Epithelial cell of esophagus (primary cell): ENCODE results near the gene PYY.
"Not testable (repeated sequence)": the region's sequence is repeated elsewhere in the genome, so short reads cannot be mapped to it uniquely, and the experiment has no call there.

ENCODE experiments used
- DNase-seq: peaks from one replicate; pipeline ENCODE4 v3.0.0; 2010; ENCODE audit warnings: low read depth
- H3K4me3 ChIP-seq: 2 replicates; pipeline ENCODE4 v1.5.1; 2011; ENCODE audit warnings: mild to moderate bottlenecking, low read length, control low read depth
- CTCF ChIP-seq: IDR thresholded peaks from 2 replicates; pipeline ENCODE4 v1.5.1; 2011; ENCODE audit warnings: low read depth, mild to moderate bottlenecking, low read length, control low read depth, inconsistent platforms; ENCODE audit not compliant: insufficient read depth; ENCODE audit errors: missing control alignments

Gene PYY

GRCh38 chr17:43935204-43935925 lies 18.4 kb downstream of the PYY start:
- no peak for TF ChIP-seq CTCF
- DNase-seq: no peak
- H3K4me3 ChIP-seq: no peak overlapping the region

DNA sequence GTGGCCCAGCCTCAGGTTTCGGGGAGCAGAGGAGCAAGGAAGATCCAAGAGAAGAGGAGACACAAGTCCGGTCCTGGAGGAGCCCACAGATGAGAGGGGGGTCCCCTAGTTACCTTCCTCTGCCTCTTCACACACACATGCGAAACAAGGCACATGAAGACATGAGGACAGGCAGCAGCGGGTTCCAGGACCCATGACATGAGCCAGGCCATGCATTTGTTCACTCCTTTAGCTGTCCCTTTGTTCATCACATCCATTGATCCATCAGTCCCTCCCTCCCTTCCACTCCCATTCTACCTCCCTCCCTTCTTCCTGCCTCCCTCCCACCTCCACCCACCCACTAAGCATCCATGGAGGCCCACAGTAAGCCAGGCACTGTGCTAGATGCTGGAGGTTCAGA lies 20.8 kb downstream of the PYY start:
- DNase-seq: no peak
- TF ChIP-seq CTCF: no peak
- no peak overlapping the region for H3K4me3 ChIP-seq

DNA sequence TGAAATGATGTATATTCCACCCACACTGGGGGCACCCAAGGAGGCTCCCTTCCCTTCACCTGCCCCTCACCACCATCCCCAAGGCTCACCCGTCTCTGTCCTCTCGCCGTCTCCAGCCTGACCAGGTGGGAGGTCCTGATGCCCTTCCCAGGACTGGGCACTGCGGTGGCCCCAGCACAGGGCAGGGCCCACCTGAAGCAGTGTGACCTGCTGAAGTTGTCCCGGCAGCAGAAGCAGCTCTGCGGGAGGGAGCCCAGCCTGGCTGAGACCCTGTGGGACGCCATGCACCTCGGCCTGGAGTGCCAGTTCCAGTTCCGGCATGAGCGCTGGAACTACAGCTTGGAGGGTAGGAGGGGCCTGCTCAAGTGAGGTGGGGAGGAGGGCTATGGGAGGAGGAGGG lies 21.4 kb downstream of the PYY start:
- H3K4me3 ChIP-seq: no peak overlapping the region
- no peak for DNase-seq
- TF ChIP-seq CTCF: no peak

DNA sequence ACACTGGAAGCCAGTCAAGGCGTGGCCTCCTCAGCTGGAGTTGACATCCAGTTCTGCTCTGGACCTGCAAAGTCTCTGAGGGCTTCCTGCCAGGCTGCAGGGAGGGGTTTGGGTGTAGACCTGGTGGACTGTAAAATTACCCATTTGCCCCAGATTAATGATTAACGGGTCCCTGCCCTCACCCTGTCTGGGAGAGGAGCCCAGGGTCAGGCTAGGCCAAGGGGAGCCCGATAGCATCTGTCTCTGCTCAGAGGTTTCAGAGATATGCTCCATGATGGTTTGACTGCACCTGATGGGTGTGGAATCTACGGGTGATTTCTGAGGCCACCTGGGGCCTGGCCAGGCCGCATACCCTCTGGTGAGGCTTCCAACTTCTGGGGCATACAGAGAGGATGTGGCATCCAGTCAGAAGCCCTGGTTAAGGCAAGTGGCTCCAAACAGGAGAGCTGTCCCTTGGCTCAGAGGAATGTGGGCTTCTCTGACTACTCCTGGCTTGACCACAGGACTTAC lies 22.6 kb downstream of the PYY start:
- no peak for TF ChIP-seq CTCF
- no peak overlapping the region for H3K4me3 ChIP-seq
- no peak for DNase-seq

GRCh38 chr17:43928609-43929008 lies 25.1 kb downstream of the PYY start:
- no peak for TF ChIP-seq CTCF
- DNase-seq: no peak
- no peak overlapping the region for H3K4me3 ChIP-seq

GRCh38 chr17:43927929-43928328 lies 25.8 kb downstream of the PYY start:
- not testable (repeated sequence) for DNase-seq, H3K4me3 ChIP-seq

DNA sequence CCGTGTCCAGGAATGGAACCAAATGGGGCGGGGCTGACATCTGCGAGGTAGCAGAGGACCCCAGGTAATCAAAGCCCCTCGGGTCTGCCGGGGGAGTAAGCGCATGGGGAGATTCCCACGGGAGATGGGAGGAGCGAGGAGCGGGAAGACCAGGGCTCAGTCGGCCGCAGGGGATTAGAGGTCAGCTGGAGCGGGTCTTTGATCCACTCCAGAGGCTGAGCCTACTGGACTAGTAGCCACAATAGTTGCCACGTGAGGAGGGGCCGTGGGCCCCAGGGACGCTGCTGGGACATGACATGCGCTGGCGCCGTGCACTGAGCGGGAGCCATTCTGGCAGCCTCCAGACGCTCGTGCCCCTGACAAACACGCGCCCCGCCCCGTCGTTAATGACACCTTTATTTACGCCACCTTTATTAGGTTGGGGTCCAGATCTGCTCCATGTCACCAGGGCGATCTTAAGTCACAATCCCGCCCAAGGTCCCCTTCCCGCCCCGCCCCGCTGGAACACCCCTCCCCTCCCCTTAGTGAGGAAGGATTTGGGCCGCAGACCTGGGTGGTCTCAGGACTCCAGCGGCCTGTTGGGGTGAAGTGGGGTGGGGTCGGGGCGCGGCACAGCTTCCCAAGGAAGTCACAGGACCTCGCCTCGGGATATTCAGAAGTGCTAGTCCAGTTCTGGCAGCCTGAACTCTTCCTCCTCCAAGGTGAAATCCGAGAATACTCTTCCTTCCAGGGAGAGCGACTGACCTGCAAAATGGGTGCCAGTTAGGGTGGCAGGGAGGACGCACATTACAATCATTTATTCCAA lies 26.5 kb downstream of the PYY start:
- H3K4me3 ChIP-seq: peak overlapping the region; percentile 1
- DNase-seq: no peak
- no peak for TF ChIP-seq CTCF
